ENCODE results near the gene SMTN.

SMTN gene

DNA sequence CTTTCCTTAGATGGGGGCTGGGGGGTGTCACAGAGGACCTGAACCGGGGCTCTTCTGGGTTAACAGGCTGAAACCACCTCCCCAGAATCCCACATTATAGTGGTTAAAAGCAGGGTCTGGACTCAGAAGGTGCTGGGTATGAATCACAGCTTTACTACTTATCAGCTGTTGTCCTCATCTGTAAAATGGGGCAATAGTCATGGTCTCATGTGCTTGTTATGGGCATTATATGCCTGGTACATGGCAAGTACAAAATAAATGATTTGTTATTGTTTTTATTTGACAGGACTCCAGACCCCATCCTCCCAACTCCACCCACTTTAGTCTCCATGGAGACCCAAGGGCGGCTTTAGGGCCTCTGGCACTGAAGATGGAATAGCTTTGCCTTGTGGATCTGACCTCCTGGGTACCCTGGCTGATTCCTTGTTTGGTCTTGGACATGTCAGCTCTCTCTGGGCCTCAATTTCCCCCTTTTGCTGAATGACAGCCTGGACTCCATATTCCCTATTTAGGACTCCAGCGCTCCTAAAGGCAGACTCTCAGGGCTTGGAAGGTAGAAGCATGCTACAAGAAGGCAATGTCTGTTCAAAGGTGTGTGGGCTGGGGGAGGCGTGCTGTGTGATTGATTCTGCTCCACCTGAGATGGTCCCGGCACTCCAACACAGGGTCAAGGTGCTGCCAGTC is 812 bp upstream of the SMTN start:
- no peak overlapping the region for H3K27ac ChIP-seq
- in situ Hi-C loops (cut with HindIII; ENCODE audit: low pct_ligation_motif_present, low sequenced_read_pairs), result no loop called here

DNA sequence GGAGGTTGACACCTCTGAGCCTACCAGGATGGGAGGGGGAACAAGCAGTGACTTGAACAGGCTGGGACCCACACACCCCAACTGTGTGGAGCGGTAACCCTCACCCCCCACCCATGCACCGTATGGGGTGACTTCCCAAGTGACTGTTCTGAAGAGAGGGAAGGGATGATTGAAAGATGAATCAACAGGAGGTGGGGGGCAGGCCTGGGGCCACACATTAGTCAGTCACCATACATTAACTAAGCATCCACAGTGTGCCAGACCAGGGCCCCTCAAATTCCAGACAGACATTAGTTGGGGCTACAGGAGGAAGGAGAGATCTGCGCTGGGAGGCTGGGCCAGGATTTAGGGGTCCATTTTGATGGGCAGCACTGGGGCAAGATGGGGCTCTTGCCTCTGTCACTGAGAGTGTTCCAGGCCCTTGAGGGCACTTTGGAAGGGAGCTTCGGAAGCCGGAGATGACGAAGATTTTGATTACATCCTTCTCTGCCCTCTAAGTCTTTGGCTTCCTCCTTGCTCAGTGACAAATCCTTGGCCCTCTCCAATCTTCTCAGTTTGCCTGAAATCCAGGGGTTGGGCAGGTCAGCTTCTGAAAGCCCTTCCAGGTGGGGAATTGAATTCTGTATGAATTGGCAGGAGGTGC is 966 bp downstream of the SMTN start:
- TF ChIP-seq, protein P1, sequence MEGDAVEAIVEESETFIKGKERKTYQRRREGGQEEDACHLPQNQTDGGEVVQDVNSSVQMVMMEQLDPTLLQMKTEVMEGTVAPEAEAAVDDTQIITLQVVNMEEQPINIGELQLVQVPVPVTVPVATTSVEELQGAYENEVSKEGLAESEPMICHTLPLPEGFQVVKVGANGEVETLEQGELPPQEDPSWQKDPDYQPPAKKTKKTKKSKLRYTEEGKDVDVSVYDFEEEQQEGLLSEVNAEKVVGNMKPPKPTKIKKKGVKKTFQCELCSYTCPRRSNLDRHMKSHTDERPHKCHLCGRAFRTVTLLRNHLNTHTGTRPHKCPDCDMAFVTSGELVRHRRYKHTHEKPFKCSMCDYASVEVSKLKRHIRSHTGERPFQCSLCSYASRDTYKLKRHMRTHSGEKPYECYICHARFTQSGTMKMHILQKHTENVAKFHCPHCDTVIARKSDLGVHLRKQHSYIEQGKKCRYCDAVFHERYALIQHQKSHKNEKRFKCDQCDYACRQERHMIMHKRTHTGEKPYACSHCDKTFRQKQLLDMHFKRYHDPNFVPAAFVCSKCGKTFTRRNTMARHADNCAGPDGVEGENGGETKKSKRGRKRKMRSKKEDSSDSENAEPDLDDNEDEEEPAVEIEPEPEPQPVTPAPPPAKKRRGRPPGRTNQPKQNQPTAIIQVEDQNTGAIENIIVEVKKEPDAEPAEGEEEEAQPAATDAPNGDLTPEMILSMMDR (IDR thresholded peaks at IDR 0.05; ENCODE audit: low read depth, low read length, missing control alignments), result no peak
- H3K27ac ChIP-seq, result peak overlapping the region; percentile 77
- H3K4me3 ChIP-seq (ENCODE audit: low read depth, low read length), result peak overlapping the region; percentile 97
- in situ Hi-C loops (cut with HindIII; ENCODE audit: low pct_ligation_motif_present, low sequenced_read_pairs), result no loop called here
- DNase-seq, result peak; percentile 44
- no peaks in the 10 kb centered on the region for H3K27me3 ChIP-seq (replicated peaks)
- peaks cover 18% of the 10 kb centered on the region for H3K36me3 ChIP-seq (replicated peaks)

More for the DNA sequence above, 812 bp upstream of the SMTN start:
- TF ChIP-seq, protein P1 (IDR thresholded peaks at IDR 0.05; ENCODE audit: low read depth, low read length, missing control alignments), result no peak
- H3K36me3 ChIP-seq (replicated peaks), result peaks cover 13% of the 10 kb centered on the region
- no peak for DNase-seq
- peak overlapping the region; percentile 97 for H3K4me3 ChIP-seq (ENCODE audit: low read depth, low read length)
- H3K27me3 ChIP-seq (replicated peaks), result no peaks in the 10 kb centered on the region

DNA sequence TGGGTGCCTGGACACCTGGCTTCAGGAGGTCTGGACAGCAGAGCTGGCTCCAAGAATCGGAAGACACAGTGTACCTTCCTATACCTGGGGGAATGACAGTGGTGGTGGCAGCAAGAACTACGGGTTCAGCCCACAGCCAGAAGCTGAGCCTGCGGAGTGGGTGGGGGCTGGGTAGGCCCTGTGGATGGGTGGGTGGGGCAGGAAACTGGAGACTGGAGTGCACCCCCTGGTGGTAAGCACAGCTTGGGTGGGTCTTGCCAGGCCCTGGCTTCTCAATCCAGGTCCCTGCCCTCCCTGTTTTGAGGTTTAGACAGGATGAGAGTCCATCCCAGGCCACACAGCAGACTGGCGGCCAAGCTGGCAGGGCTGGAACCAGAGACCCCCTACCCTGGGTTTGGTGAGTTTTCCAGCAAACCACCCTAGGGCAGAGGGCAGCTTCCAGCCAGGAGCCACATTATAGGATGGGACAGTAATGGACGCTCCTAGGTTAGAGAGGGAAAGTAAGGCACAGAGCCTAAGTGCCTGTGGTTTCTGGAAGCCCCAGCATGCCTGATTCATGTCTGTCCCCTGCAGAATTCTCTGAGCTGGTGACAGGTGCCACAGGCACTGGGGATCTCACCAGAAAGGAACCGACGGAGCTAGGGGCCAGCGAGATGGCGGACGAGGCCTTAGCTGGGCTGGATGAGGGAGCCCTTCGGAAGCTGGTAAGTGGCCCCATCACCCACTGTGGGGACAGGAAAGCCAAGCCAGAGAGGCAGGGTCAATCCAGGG is 1.7 kb downstream of the SMTN start:
- H3K4me3 ChIP-seq (ENCODE audit: low read depth, low read length), result peak overlapping the region; percentile 97

DNA sequence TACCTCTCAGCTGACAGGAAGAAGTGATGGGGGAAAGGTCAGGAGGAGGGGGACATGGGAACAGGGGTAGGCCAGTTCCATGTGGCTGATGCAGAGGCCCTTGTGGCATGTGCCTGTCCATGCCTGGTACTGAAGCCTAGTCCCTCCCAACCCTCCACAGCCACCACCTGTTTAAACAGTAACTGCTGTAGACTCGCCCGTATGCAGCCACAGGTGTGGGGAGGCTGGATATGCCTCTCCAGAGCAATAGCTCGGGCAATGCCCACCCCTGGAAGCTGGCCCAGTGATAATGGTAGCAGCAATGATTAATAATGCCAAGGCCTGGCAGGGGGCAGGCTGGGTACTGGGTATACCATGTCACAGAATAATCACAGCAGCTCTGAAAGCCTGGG is 2.3 kb downstream of the SMTN start:
- H3K36me3 ChIP-seq (replicated peaks), result peaks cover 31% of the 10 kb centered on the region
- DNase-seq, result no peak
- in situ Hi-C loops (cut with HindIII; ENCODE audit: low pct_ligation_motif_present, low sequenced_read_pairs), result no loop called here
- H3K27ac ChIP-seq, result no peak overlapping the region
- H3K4me3 ChIP-seq (ENCODE audit: low read depth, low read length), result peak overlapping the region; percentile 97
- no peaks in the 10 kb centered on the region for H3K27me3 ChIP-seq (replicated peaks)
- TF ChIP-seq, protein P1 (IDR thresholded peaks at IDR 0.05; ENCODE audit: low read depth, low read length, missing control alignments), result no peak

More for the DNA sequence above, 1.7 kb downstream of the SMTN start:
- in situ Hi-C loops (cut with HindIII; ENCODE audit: low pct_ligation_motif_present, low sequenced_read_pairs), result no loop called here
- TF ChIP-seq, protein P1 (IDR thresholded peaks at IDR 0.05; ENCODE audit: low read depth, low read length, missing control alignments), result peak; percentile 81
- H3K27me3 ChIP-seq (replicated peaks), result no peaks in the 10 kb centered on the region
- peaks cover 25% of the 10 kb centered on the region for H3K36me3 ChIP-seq (replicated peaks)
- H3K27ac ChIP-seq, result peak overlapping the region; percentile 77
- peak; percentile 70 for DNase-seq

DNA sequence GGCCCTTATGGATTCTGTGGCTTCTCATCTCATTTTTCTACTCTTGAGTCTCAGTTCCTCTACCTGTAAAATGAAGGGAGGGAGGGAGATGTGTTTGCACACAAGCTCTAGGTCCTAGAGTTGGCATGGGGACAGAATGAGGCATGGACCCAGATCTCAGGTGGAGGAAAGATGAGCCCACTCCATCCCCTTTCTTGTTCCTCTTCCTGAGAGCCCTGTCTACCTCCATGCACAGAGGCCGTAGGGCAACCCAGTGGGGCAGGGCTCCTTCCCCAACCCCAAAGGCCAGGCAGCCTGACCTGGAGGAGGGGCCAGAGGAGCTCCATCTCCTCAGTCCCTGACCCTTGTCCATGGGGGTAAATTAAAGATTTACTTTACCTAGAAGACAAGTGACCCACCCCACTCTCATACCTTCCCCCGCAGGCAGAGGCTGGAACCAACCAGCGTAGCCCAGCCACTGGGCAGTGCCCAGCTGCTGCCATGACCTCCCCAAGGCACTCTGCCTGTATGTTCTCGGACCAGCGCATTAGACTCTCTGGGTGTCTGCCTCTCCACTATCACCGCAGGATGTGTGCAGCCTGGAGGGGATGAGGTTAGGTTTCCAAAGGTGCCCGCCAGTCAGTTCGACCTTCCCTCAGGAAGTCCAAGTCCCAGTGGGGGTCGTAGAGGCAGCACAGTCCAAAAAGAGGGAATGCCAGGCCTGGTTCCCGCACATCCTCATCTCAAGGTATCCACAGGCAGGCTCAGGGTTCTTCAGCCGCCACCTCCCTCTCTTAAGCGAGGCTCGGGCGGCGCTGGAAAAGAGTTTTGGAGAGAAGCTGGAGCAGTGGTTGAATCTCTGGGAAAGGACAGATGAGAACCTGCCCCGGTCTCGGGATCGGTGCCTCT is 3.0 kb downstream of the SMTN start:
- no peaks in the 10 kb centered on the region for H3K27me3 ChIP-seq (replicated peaks)
- H3K4me3 ChIP-seq (ENCODE audit: low read depth, low read length), result peak overlapping the region; percentile 97
- peak overlapping the region; percentile 72 for H3K27ac ChIP-seq
- TF ChIP-seq, protein P1 (IDR thresholded peaks at IDR 0.05; ENCODE audit: low read depth, low read length, missing control alignments), result no peak
- in situ Hi-C loops (cut with HindIII; ENCODE audit: low pct_ligation_motif_present, low sequenced_read_pairs), result no loop called here
- peaks cover 38% of the 10 kb centered on the region for H3K36me3 ChIP-seq (replicated peaks)
- no peak for DNase-seq

All from brain microvascular endothelial cell (primary cell).